ENCODE results near the gene INPP5D.

Gene INPP5D

GRCh38 chr2:233035426-233036161, 24.5 kb upstream of the INPP5D start:
- no peak overlapping the region for H3K27ac ChIP-seq (ENCODE audit: low read depth, low read length, poor library complexity, severe bottlenecking)
- H3F3A ChIP-seq (ENCODE audit: insufficient read depth, low read length) = no peaks in the 10 kb centered on the region
- no peak overlapping the region for H3K4me2 ChIP-seq (ENCODE audit: low read length)
- no peak overlapping the region for H3K4me3 ChIP-seq (ENCODE audit: low read depth, low read length, poor library complexity, severe bottlenecking)
- peaks cover 3% of the 10 kb centered on the region; the same call in 1 of the 2 replicates for H3K9me3 ChIP-seq (ENCODE audit: low read length)
- TF ChIP-seq CTCF (IDR thresholded peaks at IDR 0.05; ENCODE audit: low read length) = no peak
- no peaks in the 10 kb centered on the region for H3K4me1 ChIP-seq (ENCODE audit: insufficient read depth, low read length, severe bottlenecking)
- H4K20me1 ChIP-seq (ENCODE audit: insufficient read depth, low read length) = no peaks in the 10 kb centered on the region
- no peaks in the 10 kb centered on the region for H3K79me2 ChIP-seq (ENCODE audit: insufficient read depth, low read length)
- H3K9ac ChIP-seq (ENCODE audit: low read length) = no peak overlapping the region
- peaks cover 6% of the 10 kb centered on the region; the same call in 1 of the 2 replicates for H3K27me3 ChIP-seq (ENCODE audit: insufficient read depth, low read length)
- H3K9me2 ChIP-seq (ENCODE audit: low read depth, low read length) = no peaks in the 10 kb centered on the region
- no peak overlapping the region for H2AFZ ChIP-seq (ENCODE audit: low read length)
- no peaks in the 10 kb centered on the region for H3K36me3 ChIP-seq (ENCODE audit: insufficient read depth, low read length)

GRCh38 chr2:233036162-233036838, 23.8 kb upstream of the INPP5D start:
- Histone ChIP-seq H3K79me2 (ENCODE audit: insufficient read depth, low read length) (no peaks in the 10 kb centered on the region), H3K9ac (ENCODE audit: low read length) (no peak overlapping the region), H3K9me2 (ENCODE audit: low read depth, low read length) (no peaks in the 10 kb centered on the region), H3K9me3 (ENCODE audit: low read length) (peaks cover 3% of the 10 kb centered on the region; the same call in 1 of the 2 replicates), H4K20me1 (ENCODE audit: insufficient read depth, low read length) (no peaks in the 10 kb centered on the region), H3K36me3 (ENCODE audit: insufficient read depth, low read length) (no peaks in the 10 kb centered on the region), H3K27me3 (ENCODE audit: insufficient read depth, low read length) (peaks cover 6% of the 10 kb centered on the region; the same call in 1 of the 2 replicates), H2AFZ (ENCODE audit: low read length) (no peak overlapping the region), H3K4me3 (ENCODE audit: low read depth, low read length, poor library complexity, severe bottlenecking) (no peak overlapping the region), H3F3A (ENCODE audit: insufficient read depth, low read length) (no peaks in the 10 kb centered on the region), H3K4me2 (ENCODE audit: low read length) (no peak overlapping the region), H3K4me1 (ENCODE audit: insufficient read depth, low read length, severe bottlenecking) (no peaks in the 10 kb centered on the region), H3K27ac (ENCODE audit: low read depth, low read length, poor library complexity, severe bottlenecking) (no peak overlapping the region)
- TF ChIP-seq EZH2 (IDR thresholded peaks at IDR 0.05; ENCODE audit: borderline replicate concordance, low read length) (no peak), CTCF (IDR thresholded peaks at IDR 0.05; ENCODE audit: low read length) (no peak)

- H3F3A ChIP-seq (ENCODE audit: insufficient read depth, low read length) = no peaks in the 10 kb centered on the region
- no peak overlapping the region for H3K4me2 ChIP-seq (ENCODE audit: low read length)
- H3K4me1 ChIP-seq (ENCODE audit: insufficient read depth, low read length, severe bottlenecking) = no peaks in the 10 kb centered on the region
- H2AFZ ChIP-seq (ENCODE audit: low read length) = no peak overlapping the region
- H3K4me3 ChIP-seq (ENCODE audit: low read depth, low read length, poor library complexity, severe bottlenecking) = no peak overlapping the region
- H3K9ac ChIP-seq (ENCODE audit: low read length) = no peak overlapping the region
- H4K20me1 ChIP-seq (ENCODE audit: insufficient read depth, low read length) = no peaks in the 10 kb centered on the region
- H3K9me3 ChIP-seq (ENCODE audit: low read length) = peaks cover 3% of the 10 kb centered on the region; the same call in 1 of the 2 replicates
- TF ChIP-seq CTCF (IDR thresholded peaks at IDR 0.05; ENCODE audit: low read length) (no peak), EZH2 (IDR thresholded peaks at IDR 0.05; ENCODE audit: borderline replicate concordance, low read length) (no peak)
- H3K36me3 ChIP-seq (ENCODE audit: insufficient read depth, low read length) = no peaks in the 10 kb centered on the region
- no peaks in the 10 kb centered on the region for H3K9me2 ChIP-seq (ENCODE audit: low read depth, low read length)
- H3K27me3 ChIP-seq (ENCODE audit: insufficient read depth, low read length) = peaks cover 6% of the 10 kb centered on the region; the same call in 1 of the 2 replicates
- no peaks in the 10 kb centered on the region for H3K79me2 ChIP-seq (ENCODE audit: insufficient read depth, low read length)
- H3K27ac ChIP-seq (ENCODE audit: low read depth, low read length, poor library complexity, severe bottlenecking) = no peak overlapping the region
Observed at GRCh38 chr2:233037078-233037477, 23.1 kb upstream of the INPP5D start.

Data from OCI-LY1 (cell line).